Pancreas (tissue), 10 donors: ENCODE results near the gene TOP1. TPM values are rescaled to one million over a fixed set of nuclear protein-coding genes. Genes with fewer than 3 reads are reported as not detected.

Source experiments
- ATAC-seq, 4 donors: fragments of 200-7000 bp; cut with Tn5 transposase; one replicate each; pipeline versions ENCODE4 v1.8.0 to v1.9.1; 2020; ENCODE audit warnings: mild to moderate bottlenecking in 4 of 4, moderate library complexity in 4 of 4
- DNase-seq, 6 donors: peaks; one replicate each; pipeline ENCODE4 v3.0.0-alpha.2; 2020
- FAIRE-seq: peaks from 2 replicates; lab custom pipeline; 2012; peaks lifted over from hg19 to GRCh38; lab: Jason Lieb, UNC
- H3K27ac ChIP-seq, 4 donors: fragments of 200-600 bp; sonication (generic); 1 replicate in 3 of 4; 2 replicates in 1 of 4; pipeline versions ENCODE4 v1.5.0 to v1.8.0; 2020
- H3K27me3 ChIP-seq, 4 donors: fragments of 200-600 bp; one replicate each; pipeline ENCODE4 v1.8.0; 2021
- H3K36me3 ChIP-seq, 3 donors: fragments of 200-600 bp; sonication (generic) in 1 of 3; one replicate each; pipeline versions ENCODE4 v1.5.0 to v1.8.0; 2020 to 2021
- H3K4me1 ChIP-seq, 3 donors: fragments of 200-600 bp; one replicate each; pipeline ENCODE4 v1.8.0; 2021
- H3K4me3 ChIP-seq, 4 donors: fragments of 200-600 bp; sonication (generic) in 2 of 4; one replicate each; pipeline versions ENCODE4 v1.5.0 to v1.8.0; 2020 to 2021
- H3K9me3 ChIP-seq, 4 donors: fragments of 200-600 bp; one replicate each; pipeline ENCODE4 v1.8.0; 2021
- WGBS, 2 donors: extraction: QIAGEN DNeasy Blood & Tissue Kit; methylation state at CpG; one replicate each; pipeline ENCODE4 v1.1.7; 2013; 5-methylcytosine and 5-hydroxymethylcytosine counted together
- intact Hi-C, 3 donors: fragments of 100-400 bp; cut with DNase I; formaldehyde crosslinking; loops; one replicate each; pipeline versions ENCODE4 v1.11.1 to v1.14.2; 2022
- polyA plus RNA-seq, 2 donors: library from polyadenylated mRNA; stranded (reverse); fragments of 200-250 nt; gene quantifications; one replicate each; pipeline ENCODE4 v1.2.3, GENCODE V29; 2013
- total RNA-seq, 6 donors: library from RNA; stranded (reverse); fragmentation: NEBNext Ultra II Directional in 4 of 6; extraction: Animal tissue kit (Norgen Biotek cat#: 25700) in 4 of 6; gene quantifications; one replicate each; pipeline versions ENCODE4 v1.2.1 to v1.2.4, GENCODE V29; 2021 to 2023
- TF ChIP-seq, protein P1 (sequence below), 4 donors: fragments of 200-600 bp; sonication (generic) in 3 of 4; IDR thresholded peaks; one replicate each; pipeline versions ENCODE4 v1.5.0 to v1.8.0; 2021; ENCODE audit warnings: antibody characterized with exemption in 4 of 4
- donor health status: healthy with polysubstance abuse.
- donor health status: DM: no; HTN: no; CAD: no; lungs with moderate emphysema.
- donor health status: DM: no; HTN: no; CAD: no.
- donor health status: control.
- donor health status: control.
- donor health status: Bipolar disorder and iron deficiency.
- donor health status: DM: yes; HTN: yes; CAD: no.
- donor health status: DM: no; HTN: no; CAD: no.
- donor health status: DM: no; HTN: no; CAD: no.
- donor health status: DM: yes; HTN: yes; CAD: no.

The TOP1 gene
- total and polyA plus RNA-seq, 8 donors: 9.6 to 25.6 (median 16.2) TPM

DNA sequence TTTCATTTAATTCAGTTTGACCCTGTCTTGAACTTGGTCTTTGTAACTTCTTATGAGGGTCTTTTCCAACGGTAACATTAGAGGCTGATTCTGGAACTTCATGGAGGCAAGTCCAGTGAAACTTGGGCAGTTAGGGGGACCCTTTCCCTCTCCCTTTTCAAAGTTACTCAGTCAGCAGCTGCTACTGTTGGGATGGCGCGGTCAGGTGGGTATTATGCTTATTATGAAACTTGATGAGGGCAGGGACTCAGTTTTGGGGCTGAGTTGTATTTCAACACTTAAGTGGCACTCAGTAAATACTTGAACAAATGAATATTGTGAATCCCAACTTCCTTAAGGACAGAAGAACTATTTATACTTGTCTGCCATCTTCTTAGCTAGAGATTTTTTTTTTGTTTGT lies 20.8 kb downstream of the TOP1 start:
- no peaks in the 10 kb centered on the region for H3K27me3 ChIP-seq
- intact Hi-C loops: no loop called here
- no peaks in the 10 kb centered on the region for H3K36me3 ChIP-seq
- TF ChIP-seq, protein P1, sequence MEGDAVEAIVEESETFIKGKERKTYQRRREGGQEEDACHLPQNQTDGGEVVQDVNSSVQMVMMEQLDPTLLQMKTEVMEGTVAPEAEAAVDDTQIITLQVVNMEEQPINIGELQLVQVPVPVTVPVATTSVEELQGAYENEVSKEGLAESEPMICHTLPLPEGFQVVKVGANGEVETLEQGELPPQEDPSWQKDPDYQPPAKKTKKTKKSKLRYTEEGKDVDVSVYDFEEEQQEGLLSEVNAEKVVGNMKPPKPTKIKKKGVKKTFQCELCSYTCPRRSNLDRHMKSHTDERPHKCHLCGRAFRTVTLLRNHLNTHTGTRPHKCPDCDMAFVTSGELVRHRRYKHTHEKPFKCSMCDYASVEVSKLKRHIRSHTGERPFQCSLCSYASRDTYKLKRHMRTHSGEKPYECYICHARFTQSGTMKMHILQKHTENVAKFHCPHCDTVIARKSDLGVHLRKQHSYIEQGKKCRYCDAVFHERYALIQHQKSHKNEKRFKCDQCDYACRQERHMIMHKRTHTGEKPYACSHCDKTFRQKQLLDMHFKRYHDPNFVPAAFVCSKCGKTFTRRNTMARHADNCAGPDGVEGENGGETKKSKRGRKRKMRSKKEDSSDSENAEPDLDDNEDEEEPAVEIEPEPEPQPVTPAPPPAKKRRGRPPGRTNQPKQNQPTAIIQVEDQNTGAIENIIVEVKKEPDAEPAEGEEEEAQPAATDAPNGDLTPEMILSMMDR (IDR thresholded peaks at IDR 0.05): no peak
- H3K27ac ChIP-seq: no peak overlapping the region
- H3K4me1 ChIP-seq: peaks cover 20 to 67% (median 40%) of the 10 kb centered on the region in 3 donors
- WGBS, 2 donors: 72% methylated on average over 3 of the region's 3 CpGs
- no peaks in the 10 kb centered on the region for H3K9me3 ChIP-seq
- no peak for FAIRE-seq
- no peak for DNase-seq
- ATAC-seq: no peak
- H3K4me3 ChIP-seq: no peak overlapping the region

DNA sequence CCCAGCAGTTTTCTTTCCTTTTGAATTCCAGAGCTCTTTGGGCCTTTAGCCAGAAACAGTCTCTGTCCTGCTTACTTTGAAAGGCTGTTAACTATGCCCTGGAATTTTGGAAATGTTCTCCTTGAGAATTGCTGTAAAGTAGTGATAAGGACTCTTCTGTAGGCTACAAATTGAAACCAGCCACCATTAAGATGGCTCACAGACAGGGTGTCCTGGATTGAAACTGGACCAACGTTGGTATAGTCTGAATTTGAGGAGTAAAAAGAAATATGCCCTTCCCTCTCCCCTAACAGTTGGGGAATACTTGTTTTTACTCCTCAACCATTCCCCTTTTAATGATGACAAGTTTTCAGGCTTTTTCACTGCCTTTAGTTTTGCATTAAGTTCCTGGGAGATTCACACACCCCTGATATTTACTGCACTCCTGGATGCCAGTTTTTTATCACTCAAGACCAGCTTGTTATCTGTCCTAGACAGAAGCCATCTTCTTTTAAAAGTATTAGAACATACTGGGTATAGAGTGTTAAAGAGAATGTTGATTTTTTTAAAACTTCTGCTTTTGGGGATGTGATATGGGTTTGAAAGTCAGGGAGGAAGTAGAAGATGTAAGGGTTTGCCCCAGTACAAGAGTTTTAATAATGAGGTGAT lies 21.9 kb downstream of the TOP1 start:
- Histone ChIP-seq H3K9me3 (no peaks in the 10 kb centered on the region), H3K4me1 (peaks cover 21 to 71% (median 40%) of the 10 kb centered on the region in 3 donors), H3K36me3 (no peaks in the 10 kb centered on the region), H3K27me3 (no peaks in the 10 kb centered on the region), H3K4me3 (no peak overlapping the region), H3K27ac (no peak overlapping the region)
- ATAC-seq: no peak
- FAIRE-seq: no peak
- intact Hi-C loops: no loop called here
- no peak for DNase-seq
- WGBS, 2 donors: 35 to 48% methylated on average over 1 of the region's 1 CpG
- TF ChIP-seq, protein P1 (IDR thresholded peaks at IDR 0.05): no peak

DNA sequence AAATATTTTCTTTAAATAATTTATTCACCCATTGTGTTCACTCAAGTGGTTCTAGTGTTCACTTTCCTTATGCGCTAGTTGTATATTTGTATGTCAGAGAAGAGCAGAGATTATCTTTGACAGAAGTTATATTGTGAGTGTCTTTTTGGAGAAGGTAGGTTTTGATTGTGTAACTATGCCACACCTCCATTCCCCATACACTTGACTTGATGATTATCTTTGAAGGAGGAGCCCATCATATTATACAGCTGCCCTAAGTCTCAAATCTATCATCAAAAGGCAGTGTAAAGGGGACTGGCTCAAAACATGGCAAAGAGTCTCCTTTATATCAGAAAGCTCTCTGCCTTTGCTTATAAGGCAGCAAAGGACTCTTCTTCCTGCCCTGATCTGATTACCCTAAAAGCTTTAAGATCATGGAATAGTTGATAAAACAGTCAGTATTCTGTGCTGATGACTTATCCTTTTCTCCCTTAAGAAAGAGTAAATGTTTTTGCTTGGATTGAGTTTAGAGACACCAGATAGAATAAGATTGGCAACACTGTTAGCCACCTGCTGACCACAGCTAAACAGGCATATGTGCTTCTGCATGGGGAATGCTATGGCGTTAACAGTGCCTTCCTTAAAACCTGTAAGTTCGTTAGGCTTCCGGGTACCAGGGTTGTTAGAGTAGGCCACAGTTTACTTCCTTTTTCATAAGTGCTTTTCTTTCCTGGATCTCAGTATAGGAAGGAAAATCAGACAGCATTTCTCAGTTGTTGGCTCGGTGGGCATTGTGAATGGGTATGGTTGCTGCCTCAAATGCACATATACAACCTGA lies 22.6 kb downstream of the TOP1 start:
- Histone ChIP-seq H3K9me3 (no peaks in the 10 kb centered on the region), H3K36me3 (no peaks in the 10 kb centered on the region), H3K27me3 (no peaks in the 10 kb centered on the region), H3K27ac (no peak overlapping the region), H3K4me3 (no peak overlapping the region), H3K4me1 (peaks cover 21 to 76% (median 44%) of the 10 kb centered on the region in 3 donors)
- intact Hi-C loops: no loop called here
- TF ChIP-seq, protein P1 (IDR thresholded peaks at IDR 0.05): no peak
- DNase-seq (no peak), ATAC-seq (peak in 3 of 4 donors; percentile 20 to 38 (median 36)), FAIRE-seq (no peak)
- 54 to 67% methylated on average over 5 of the region's 5 CpGs for WGBS, 2 donors

DNA sequence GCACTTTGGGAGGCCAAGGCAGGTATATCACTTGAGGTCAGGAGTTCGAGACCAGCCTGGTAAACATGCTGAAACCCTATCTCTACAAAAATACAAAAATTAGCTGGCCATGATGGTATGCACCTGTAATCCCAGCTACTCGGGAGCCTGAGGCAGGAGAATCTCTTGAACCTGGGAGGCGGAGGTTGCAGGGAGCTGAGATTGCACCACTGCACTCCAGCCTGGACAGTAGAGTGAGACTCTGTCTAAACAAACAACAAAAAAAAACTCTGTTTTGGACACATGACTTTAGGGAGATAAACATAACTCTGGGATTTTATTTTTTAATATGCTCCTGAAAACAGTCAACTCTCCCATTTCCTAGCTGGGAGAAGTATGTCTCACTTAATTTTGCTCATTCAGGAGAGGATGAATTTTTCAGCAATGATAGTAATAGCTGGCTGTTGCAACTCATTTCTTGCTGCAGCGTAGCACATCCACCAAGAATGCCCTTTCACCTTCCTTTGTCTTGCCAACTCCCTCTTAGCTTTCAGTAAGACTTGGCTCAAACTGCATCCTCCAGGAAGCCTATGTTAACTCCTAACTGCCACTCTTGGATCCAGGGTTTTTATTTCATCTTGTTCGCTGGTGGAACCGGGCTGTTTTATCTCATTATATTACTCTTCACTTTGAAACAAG lies 24.3 kb downstream of the TOP1 start:
- H3K27ac ChIP-seq: no peak overlapping the region
- 73 to 78% methylated on average over 6 of the region's 6 CpGs for whole genome bisulfite sequencing, 2 donors
- peak in 2 of 4 donors; percentile 30 to 46 for ATAC-seq
- H3K36me3 ChIP-seq: no peaks in the 10 kb centered on the region
- intact Hi-C loops: no loop called here
- TF ChIP-seq, protein P1 (IDR thresholded peaks at IDR 0.05): no peak
- H3K27me3 ChIP-seq: no peaks in the 10 kb centered on the region
- H3K9me3 ChIP-seq: no peaks in the 10 kb centered on the region
- no peak for DNase-seq
- no peak overlapping the region for H3K4me3 ChIP-seq
- no peak for FAIRE-seq
- peaks cover 21 to 64% (median 39%) of the 10 kb centered on the region in 3 donors for H3K4me1 ChIP-seq
